Endodermal cell (in vitro differentiated cells): Measurements from ENCODE around the gene ZNF668. TPM values are rescaled to one million over a fixed set of nuclear protein-coding genes. Genes with fewer than 3 reads are reported as not detected.

Experiments
- DNase-seq: peaks from one replicate; pipeline ENCODE4 v3.0.0-alpha.2; 2017
- H3K27ac ChIP-seq: 2 replicates; pipeline ENCODE4 v1.5.1; 2013; ENCODE audit warnings: mild to moderate bottlenecking, low read depth, low read length, moderate library complexity
- H3K27me3 ChIP-seq: 2 replicates; pipeline ENCODE4 v1.6.1; 2013; ENCODE audit warnings: mild to moderate bottlenecking, low read length, moderate library complexity; ENCODE audit not compliant: insufficient read depth, control insufficient read depth, poor library complexity, severe bottlenecking
- H3K36me3 ChIP-seq: 2 replicates; pipeline ENCODE4 v1.7.0; 2013; ENCODE audit warnings: mild to moderate bottlenecking, low read length, moderate library complexity; ENCODE audit not compliant: control insufficient read depth, insufficient read depth
- H3K4me1 ChIP-seq: one replicate; pipeline ENCODE4 v1.7.0; 2013; ENCODE audit warnings: low read length; ENCODE audit not compliant: control insufficient read depth, insufficient read depth
- H3K4me3 ChIP-seq: 2 replicates; pipeline ENCODE4 v1.5.1; 2013; ENCODE audit warnings: mild to moderate bottlenecking, low read length, moderate library complexity
- H3K9ac ChIP-seq: 2 replicates; pipeline ENCODE4 v1.6.1; 2013; ENCODE audit warnings: mild to moderate bottlenecking, low read length, moderate library complexity; ENCODE audit not compliant: poor library complexity, severe bottlenecking; ENCODE audit errors: extremely low read depth
- H3K9me3 ChIP-seq: 2 replicates; pipeline ENCODE4 v1.6.1; 2013; ENCODE audit warnings: mild to moderate bottlenecking, low read length, moderate library complexity; ENCODE audit not compliant: control insufficient read depth
- H3K27ac Mint-ChIP-seq: 2 replicates; pipeline ENCODE4 v1.8.0; 2020; ENCODE audit warnings: mixed read lengths
- H3K27me3 Mint-ChIP-seq: 2 replicates; pipeline ENCODE4 v1.8.0; 2021; ENCODE audit warnings: mild to moderate bottlenecking, mixed read lengths; ENCODE audit not compliant: insufficient read depth
- H3K36me3 Mint-ChIP-seq: 2 replicates; pipeline ENCODE4 v1.8.0; 2020; ENCODE audit warnings: low read depth, mixed read lengths
- H3K4me1 Mint-ChIP-seq: 2 replicates; pipeline ENCODE4 v1.8.0; 2020; ENCODE audit warnings: mixed read lengths
- H3K4me3 Mint-ChIP-seq: 2 replicates; pipeline ENCODE4 v1.8.0; 2020; ENCODE audit warnings: mild to moderate bottlenecking, moderate library complexity, mixed read lengths
- H3K9me3 Mint-ChIP-seq: 2 replicates; pipeline ENCODE4 v1.8.0; 2020; ENCODE audit warnings: mild to moderate bottlenecking, mixed read lengths
- CTCF ChIP-seq: fragments of 200-600 bp; sonication (generic); conservative IDR thresholded peaks from 2 replicates; pipeline ENCODE4 v1.5.0; 2021; ENCODE audit warnings: antibody characterized with exemption, mild to moderate bottlenecking
- WGBS, 2 experiments: methylation state at CpG; one replicate each; pipeline versions ENCODE4 v1.1.5 to v1.1.7; 2013; ENCODE audit warnings: missing lambda C conversion rate in 2 of 2, mixed read lengths in 1 of 2; ENCODE audit not compliant: insufficient coverage in 1 of 2, insufficient read length in 1 of 2; 5-methylcytosine and 5-hydroxymethylcytosine counted together
- total RNA-seq, 2 donors: library from RNA; stranded (reverse); fragmentation: NEBNext Ultra II Directional in 1 of 2; extraction: Animal tissue kit (Norgen Biotek cat#: 25700) in 1 of 2; gene quantifications; 2 replicates in 1 of 2; 3 replicates in 1 of 2; pipeline ENCODE4 v1.2.1, GENCODE V29; 2021

ZNF668 gene
- total RNA-seq, 2 donors from 2014 or later: 11.2 to 12.6 TPM

GRCh38 chr16:31118223-31119155 lies 44.4 kb upstream of the ZNF668 start:
- no peak for TF ChIP-seq CTCF

GRCh38 chr16:31117384-31118222 lies 43.6 kb upstream of the ZNF668 start, which contains the start of gene KAT8:
Gene KAT8 (plus strand): TSS chr16:31117664. CDS start chr16:31117682, 18 bp downstream.
- no peaks in the 10 kb centered on the region for H3K9me3 ChIP-seq
- no peak for TF ChIP-seq CTCF
- H3K36me3 ChIP-seq: peaks cover 42% of the 10 kb centered on the region
- H3K27ac ChIP-seq: peak within 1 kb of the TSS; percentile 81
- 0% methylated on average over 23 to 66 of the region's 68 CpGs for WGBS, 2 experiments
- DNase-seq: peak; percentile 99
- Mint-ChIP-seq H3K36me3 (peaks cover 35% of the 10 kb centered on the region), H3K9me3 (no peaks in the 10 kb centered on the region), H3K27ac (peak within 1 kb of the TSS; percentile 95), H3K4me1 (peaks cover 7% of the 10 kb centered on the region), H3K27me3 (no peaks in the 10 kb centered on the region), H3K4me3 (peak within 1 kb of the TSS; percentile 79)
- H3K4me1 ChIP-seq: no peaks in the 10 kb centered on the region
- H3K27me3 ChIP-seq: no peaks in the 10 kb centered on the region
- peak within 1 kb of the TSS; percentile 89 for H3K4me3 ChIP-seq
- H3K9ac ChIP-seq: peak within 1 kb of the TSS; percentile 72

More at GRCh38 chr16:31118223-31119155, 44.4 kb upstream of the ZNF668 start:
- Mint-ChIP-seq H3K27ac (peak overlapping the region; percentile 95), H3K27me3 (no peaks in the 10 kb centered on the region), H3K4me1 (peaks cover 7% of the 10 kb centered on the region), H3K9me3 (no peaks in the 10 kb centered on the region), H3K4me3 (peak overlapping the region; percentile 79), H3K36me3 (peaks cover 34% of the 10 kb centered on the region)
- H3K36me3 ChIP-seq: peaks cover 37% of the 10 kb centered on the region
- no peaks in the 10 kb centered on the region for H3K27me3 ChIP-seq
- peak overlapping the region; percentile 89 for H3K4me3 ChIP-seq
- no peaks in the 10 kb centered on the region for H3K4me1 ChIP-seq
- no peaks in the 10 kb centered on the region for H3K9me3 ChIP-seq
- peak overlapping the region; percentile 61 for H3K27ac ChIP-seq
- H3K9ac ChIP-seq: peak overlapping the region; percentile 63
- DNase-seq: no peak
- WGBS, 2 experiments: 72 to 79% methylated on average over 8 to 9 of the region's 9 CpGs

- H3K4me3 ChIP-seq: no peak overlapping the region
- no peak overlapping the region for H3K27ac Mint-ChIP-seq
- no peak for DNase-seq
Observed at GRCh38 chr16:31114468-31114867, 40.4 kb upstream of the ZNF668 start.

More at GRCh38 chr16:31114468-31114867, 40.4 kb upstream of the ZNF668 start:
- peaks cover 35% of the 10 kb centered on the region for H3K36me3 Mint-ChIP-seq
- H3K9me3 ChIP-seq: no peaks in the 10 kb centered on the region
- peaks cover 39% of the 10 kb centered on the region for H3K36me3 ChIP-seq
- H3K9ac ChIP-seq: no peak overlapping the region
- 94 to 98% methylated on average over 6 to 8 of the region's 8 CpGs for WGBS, 2 experiments
- H3K27me3 Mint-ChIP-seq: no peaks in the 10 kb centered on the region
- H3K27ac ChIP-seq: no peak overlapping the region
- TF ChIP-seq CTCF: no peak
- H3K9me3 Mint-ChIP-seq: no peaks in the 10 kb centered on the region
- H3K4me1 ChIP-seq: no peaks in the 10 kb centered on the region
- no peaks in the 10 kb centered on the region for H3K27me3 ChIP-seq
- H3K4me1 Mint-ChIP-seq: peaks cover 7% of the 10 kb centered on the region
- no peak overlapping the region for H3K4me3 Mint-ChIP-seq
